Erythroblast (primary cell): ENCODE measurements around the gene GNA12.

Experiments
- GATA1 ChIP-seq: IDR thresholded peaks from 2 replicates; pipeline ENCODE4 v1.6.1; 2011; ENCODE audit warnings: low read depth, mild to moderate bottlenecking, control low read depth, low read length, moderate library complexity
- POLR2A ChIP-seq: IDR thresholded peaks from 2 replicates; pipeline ENCODE4 v1.6.1; 2011; ENCODE audit warnings: mild to moderate bottlenecking, low read length

GRCh38 chr7:2844153-2845033 is at the start of gene GNA12:
- TF ChIP-seq POLR2A (peak; percentile 61), GATA1 (no peak)
